ENCODE data around the gene SLC5A7. TPM values are rescaled to one million over a fixed set of nuclear protein-coding genes. Genes with fewer than 3 reads are reported as not detected.

Gene SLC5A7
- total RNA-seq, 1 experiment from 2014 or later, result not detected

GRCh38 chr2:108026092-108026794 lies 39.9 kb downstream of the SLC5A7 start:
- Mint-ChIP-seq H3K9me3 (ENCODE audit: low read depth, unreplicated experiment) (peaks cover 6% of the 10 kb centered on the region), H3K27me3 (ENCODE audit: unreplicated experiment) (no peaks in the 10 kb centered on the region), H3K4me3 (ENCODE audit: low read depth, unreplicated experiment) (no peak overlapping the region), H3K27ac (ENCODE audit: unreplicated experiment) (no peak overlapping the region), H3K4me1 (ENCODE audit: low read depth, unreplicated experiment) (no peaks in the 10 kb centered on the region), H3K36me3 (ENCODE audit: insufficient read depth, unreplicated experiment) (no peaks in the 10 kb centered on the region)
- CTCF ChIA-PET, result no interaction called here
- no TSS peak for BruUV-seq (replicated peaks)
- DNase-seq, result no peak
- no peak for TF ChIP-seq CTCF (IDR thresholded peaks at IDR 0.05; ENCODE audit: unreplicated experiment)
- intact Hi-C loops (cut with micrococcal nuclease; ENCODE audit: unreplicated experiment), result no loop called here

- Mint-ChIP-seq H3K4me3 (ENCODE audit: low read depth, unreplicated experiment) (no peak overlapping the region), H3K27me3 (ENCODE audit: unreplicated experiment) (no peaks in the 10 kb centered on the region), H3K36me3 (ENCODE audit: insufficient read depth, unreplicated experiment) (no peaks in the 10 kb centered on the region), H3K9me3 (ENCODE audit: low read depth, unreplicated experiment) (peaks cover 8% of the 10 kb centered on the region), H3K4me1 (ENCODE audit: low read depth, unreplicated experiment) (no peaks in the 10 kb centered on the region), H3K27ac (ENCODE audit: unreplicated experiment) (no peak overlapping the region)
- CTCF ChIA-PET, result no interaction called here
- intact Hi-C loops (cut with micrococcal nuclease; ENCODE audit: unreplicated experiment), result no loop called here
- no peak for TF ChIP-seq CTCF (IDR thresholded peaks at IDR 0.05; ENCODE audit: unreplicated experiment)
- DNase-seq, result no peak
- no TSS peak for BruUV-seq (replicated peaks)
Observed at GRCh38 chr2:108029496-108029895, 43.2 kb downstream of the SLC5A7 start.

- no peak for TF ChIP-seq CTCF (IDR thresholded peaks at IDR 0.05; ENCODE audit: unreplicated experiment)
- Mint-ChIP-seq H3K9me3 (ENCODE audit: low read depth, unreplicated experiment) (peaks cover 8% of the 10 kb centered on the region), H3K27me3 (ENCODE audit: unreplicated experiment) (no peaks in the 10 kb centered on the region), H3K4me3 (ENCODE audit: low read depth, unreplicated experiment) (no peak overlapping the region), H3K36me3 (ENCODE audit: insufficient read depth, unreplicated experiment) (no peaks in the 10 kb centered on the region), H3K27ac (ENCODE audit: unreplicated experiment) (no peak overlapping the region), H3K4me1 (ENCODE audit: low read depth, unreplicated experiment) (no peaks in the 10 kb centered on the region)
- CTCF ChIA-PET, result no interaction called here
- no peak for DNase-seq
- no TSS peak for BruUV-seq (replicated peaks)
- intact Hi-C loops (cut with micrococcal nuclease; ENCODE audit: unreplicated experiment), result no loop called here
Observed at GRCh38 chr2:108029912-108030311, 43.6 kb downstream of the SLC5A7 start.

- CTCF ChIA-PET, result no interaction called here
- TF ChIP-seq CTCF (IDR thresholded peaks at IDR 0.05; ENCODE audit: unreplicated experiment), result no peak
- no TSS peak for BruUV-seq (replicated peaks)
- intact Hi-C loops (cut with micrococcal nuclease; ENCODE audit: unreplicated experiment), result no loop called here
- Mint-ChIP-seq H3K27ac (ENCODE audit: unreplicated experiment) (no peak overlapping the region), H3K4me1 (ENCODE audit: low read depth, unreplicated experiment) (no peaks in the 10 kb centered on the region), H3K4me3 (ENCODE audit: low read depth, unreplicated experiment) (no peak overlapping the region), H3K27me3 (ENCODE audit: unreplicated experiment) (no peaks in the 10 kb centered on the region), H3K9me3 (ENCODE audit: low read depth, unreplicated experiment) (peaks cover 8% of the 10 kb centered on the region), H3K36me3 (ENCODE audit: insufficient read depth, unreplicated experiment) (no peaks in the 10 kb centered on the region)
- DNase-seq, result no peak
Observed at GRCh38 chr2:108031471-108031941, 45.2 kb downstream of the SLC5A7 start.
